ENCODE data around the gene TMEM101. TPM values are rescaled to one million over a fixed set of nuclear protein-coding genes. Genes with fewer than 3 reads are reported as not detected.
"Not testable (repeated sequence)": the region's sequence is repeated elsewhere in the genome, so short reads cannot be mapped to it uniquely, and the experiment has no call there.

TMEM101 gene
- total and polyA plus RNA-seq, 2 donors, result 23.8 to 28.7 TPM

GRCh38 chr17:43962479-43962878, 52.3 kb downstream of the TMEM101 start:
- 78% methylated on average over 7 of the region's 7 CpGs for WGBS
- Histone ChIP-seq H3K9me3 (ENCODE audit: control insufficient read depth in 2 of 2, insufficient read depth in 1 of 2, low read length in 1 of 2) (no peaks in the 10 kb centered on the region), H3K4me3 (ENCODE audit: low read length in 2 of 2) (no peak overlapping the region), H3K27ac (ENCODE audit: low read depth in 1 of 2, low read length in 1 of 2) (no peak overlapping the region), H3K36me3 (ENCODE audit: control insufficient read depth in 2 of 2, insufficient read depth in 2 of 2, low read length in 1 of 2) (no peaks in the 10 kb centered on the region), H3K27me3 (ENCODE audit: control insufficient read depth in 2 of 2, insufficient read depth in 1 of 2, low read length in 1 of 2) (peaks cover 2 to 27% of the 10 kb centered on the region in 2 donors), H3K4me1 (ENCODE audit: control insufficient read depth in 2 of 2, insufficient read depth in 2 of 2, low read length in 2 of 2) (no peaks in the 10 kb centered on the region)
- no peak for DNase-seq (ENCODE audit: low read depth in 6 of 9, low spot score in 9 of 9)

GRCh38 chr17:43961954-43962353, 52.8 kb downstream of the TMEM101 start:
- Histone ChIP-seq H3K4me1 (ENCODE audit: control insufficient read depth in 2 of 2, insufficient read depth in 2 of 2, low read length in 2 of 2) (no peaks in the 10 kb centered on the region), H3K27ac (ENCODE audit: low read depth in 1 of 2, low read length in 1 of 2) (no peak overlapping the region), H3K36me3 (ENCODE audit: control insufficient read depth in 2 of 2, insufficient read depth in 2 of 2, low read length in 1 of 2) (no peaks in the 10 kb centered on the region), H3K4me3 (ENCODE audit: low read length in 2 of 2) (no peak overlapping the region), H3K27me3 (ENCODE audit: control insufficient read depth in 2 of 2, insufficient read depth in 1 of 2, low read length in 1 of 2) (peaks cover 2 to 26% of the 10 kb centered on the region in 2 donors), H3K9me3 (ENCODE audit: control insufficient read depth in 2 of 2, insufficient read depth in 1 of 2, low read length in 1 of 2) (no peaks in the 10 kb centered on the region)
- DNase-seq (ENCODE audit: low read depth in 6 of 9, low spot score in 9 of 9), result no peak
- WGBS, result 96% methylated on average over 2 of the region's 2 CpGs

- H3K36me3 ChIP-seq (ENCODE audit: control insufficient read depth in 2 of 2, insufficient read depth in 2 of 2, low read length in 1 of 2); H3K4me3 ChIP-seq (ENCODE audit: low read length in 2 of 2); H3K27ac ChIP-seq (ENCODE audit: low read depth in 1 of 2, low read length in 1 of 2); H3K9me3 ChIP-seq (ENCODE audit: control insufficient read depth in 2 of 2, insufficient read depth in 1 of 2, low read length in 1 of 2); H3K4me1 ChIP-seq (ENCODE audit: control insufficient read depth in 2 of 2, insufficient read depth in 2 of 2, low read length in 2 of 2); DNase-seq (ENCODE audit: low read depth in 6 of 9, low spot score in 9 of 9): not testable (repeated sequence)
- 95% methylated on average over 6 of the region's 6 CpGs for WGBS
- peaks cover 2 to 30% of the 10 kb centered on the region in 2 donors for H3K27me3 ChIP-seq (ENCODE audit: control insufficient read depth in 2 of 2, insufficient read depth in 1 of 2, low read length in 1 of 2)
These were observed 53.5 kb downstream of the TMEM101 start for GRCh38 chr17:43961292-43961691.

Other genes with a start within 250 kb of the TMEM101 start
- gene DUSP3, start 236.0 kb downstream of the TMEM101 start, total RNA-seq, result 12.2 TPM
- gene DUSP3, start 236.0 kb downstream of the TMEM101 start, polyA plus RNA-seq, result 37.2 TPM
- gene CFAP97D1, start 234.5 kb downstream of the TMEM101 start, total RNA-seq, result not detected
- 0.11 TPM for gene CFAP97D1, start 234.5 kb downstream of the TMEM101 start, polyA plus RNA-seq
- gene MPP3, start 181.8 kb downstream of the TMEM101 start, total RNA-seq, result 0.61 TPM
- gene MPP3, start 181.8 kb downstream of the TMEM101 start, polyA plus RNA-seq, result 1.5 TPM
- gene CD300LG, start 167.8 kb downstream of the TMEM101 start, total RNA-seq, result 0.71 TPM
- gene CD300LG, start 167.8 kb downstream of the TMEM101 start, polyA plus RNA-seq, result 5.7 TPM
- 0.52 TPM for gene MPP2, start 107.4 kb downstream of the TMEM101 start, total RNA-seq
- 0.87 TPM for gene MPP2, start 107.4 kb downstream of the TMEM101 start, polyA plus RNA-seq
- gene PPY, start 72.5 kb downstream of the TMEM101 start, total RNA-seq, result 0.33 TPM
- gene PPY, start 72.5 kb downstream of the TMEM101 start, polyA plus RNA-seq, result 0.71 TPM
- gene PYY, start 61.0 kb downstream of the TMEM101 start, total RNA-seq, result 0.57 TPM
- gene PYY, start 61.0 kb downstream of the TMEM101 start, polyA plus RNA-seq, result 6.8 TPM
- gene NAGS, start 10.3 kb downstream of the TMEM101 start, total RNA-seq, result 1.3 TPM
- 1.6 TPM for gene NAGS, start 10.3 kb downstream of the TMEM101 start, polyA plus RNA-seq
- 24.2 TPM for gene LSM12, start 51.7 kb upstream of the TMEM101 start, total RNA-seq
- gene LSM12, start 51.7 kb upstream of the TMEM101 start, polyA plus RNA-seq, result 31.3 TPM
- gene G6PC3, start 55.8 kb upstream of the TMEM101 start, total RNA-seq, result 13.7 TPM
- gene G6PC3, start 55.8 kb upstream of the TMEM101 start, polyA plus RNA-seq, result 30.2 TPM
- 17.0 TPM for gene HDAC5, start 108.7 kb upstream of the TMEM101 start, total RNA-seq
- gene HDAC5, start 108.7 kb upstream of the TMEM101 start, polyA plus RNA-seq, result 34.4 TPM
- 3.2 TPM for gene HROB, start 127.0 kb upstream of the TMEM101 start, total RNA-seq
- 0.94 TPM for gene HROB, start 127.0 kb upstream of the TMEM101 start, polyA plus RNA-seq
- gene ASB16, start 155.7 kb upstream of the TMEM101 start, total RNA-seq, result not detected
- 0.14 TPM for gene ASB16, start 155.7 kb upstream of the TMEM101 start, polyA plus RNA-seq
- 21.4 TPM for gene TMUB2, start 172.0 kb upstream of the TMEM101 start, total RNA-seq
- 57.6 TPM for gene TMUB2, start 172.0 kb upstream of the TMEM101 start, polyA plus RNA-seq
- 36.3 TPM for gene ATXN7L3, start 184.9 kb upstream of the TMEM101 start, total RNA-seq
- 53.3 TPM for gene ATXN7L3, start 184.9 kb upstream of the TMEM101 start, polyA plus RNA-seq
- 91.6 TPM for gene UBTF, start 204.7 kb upstream of the TMEM101 start, total RNA-seq
- 70.1 TPM for gene UBTF, start 204.7 kb upstream of the TMEM101 start, polyA plus RNA-seq